HG03565 (cell line): Measurements from ENCODE around the gene MECP2.
A peak's percentile ranks its signal among the peaks of the same experiment; 100 is the strongest.

Source experiments
- ATAC-seq: cut with Tn5 transposase; IDR thresholded peaks from one replicate; pipeline ENCODE4 v1.9.1; 2021; ENCODE audit warnings: mild to moderate bottlenecking, moderate library complexity; ENCODE audit not compliant: unreplicated experiment

The MECP2 gene

GRCh38 chrX:153972368-153973126 lies 125.0 kb downstream of the MECP2 start, which contains the start of gene TMEM187:
TMEM187 (plus strand) TSS chrX:153972754; CDS start chrX:153982063, 9,309 bp downstream.
- ATAC-seq, result peak; percentile 43
